Right lobe of liver (tissue), 6 donors: ENCODE data around the gene MRPL49. TPM values are rescaled to one million over a fixed set of nuclear protein-coding genes. Genes with fewer than 3 reads are reported as not detected.
A peak's percentile ranks its signal among the peaks of the same experiment; 100 is the strongest.
"Not testable (repeated sequence)": the region's sequence is repeated elsewhere in the genome, so short reads cannot be mapped to it uniquely, and the experiment has no call there.

ENCODE experiments used
- ATAC-seq, 4 donors: fragments of 200-7000 bp; cut with Tn5 transposase; one replicate each; pipeline ENCODE4 v1.9.1; 2020; ENCODE audit warnings: mild to moderate bottlenecking in 4 of 4, moderate library complexity in 4 of 4
- DNase-seq, 3 donors: peaks; one replicate each; pipeline ENCODE4 v3.0.0-alpha.2; 2020
- H3K27ac ChIP-seq, 3 donors: fragments of 200-600 bp; one replicate each; pipeline ENCODE4 v1.8.0; 2022
- H3K27me3 ChIP-seq, 2 donors: fragments of 200-600 bp; one replicate each; pipeline ENCODE4 v1.8.0; 2022
- H3K36me3 ChIP-seq, 4 donors: fragments of 200-600 bp; sonication (generic) in 1 of 4; one replicate each; pipeline versions ENCODE4 v1.5.1 to v1.8.0; 2017 to 2022; ENCODE audit warnings: control low read depth in 1 of 4
- H3K4me1 ChIP-seq, 4 donors: fragments of 200-600 bp; sonication (generic) in 1 of 4; one replicate each; pipeline versions ENCODE4 v1.5.1 to v1.8.0; 2017 to 2022; ENCODE audit warnings: control low read depth in 1 of 4
- H3K4me3 ChIP-seq, 3 donors: fragments of 200-600 bp; one replicate each; pipeline ENCODE4 v1.8.0; 2022
- H3K9me3 ChIP-seq, 4 donors: fragments of 200-600 bp; sonication (generic) in 1 of 4; one replicate each; pipeline versions ENCODE4 v1.5.1 to v1.8.0; 2017 to 2022; ENCODE audit warnings: control low read depth in 1 of 4
- CTCF ChIP-seq, 4 donors: fragments of 200-600 bp in 3 of 4; fragments of 450-650 bp in 1 of 4; IDR thresholded peaks; one replicate each; pipeline versions ENCODE4 v1.5.1 to v1.8.0; 2016 to 2022; ENCODE audit warnings: antibody characterized with exemption in 4 of 4, mild to moderate bottlenecking in 2 of 4
- POLR2A ChIP-seq: fragments of 450-650 bp; IDR thresholded peaks from one replicate; pipeline ENCODE4 v1.6.1; 2017; ENCODE audit warnings: antibody characterized with exemption, mild to moderate bottlenecking
- WGBS: methylation state at CpG from one replicate; pipeline ENCODE4 v1.1.6; 2018; ENCODE audit warnings: low coverage, low lambda C conversion rate; ENCODE audit not compliant: insufficient coverage; ENCODE audit errors: missing lambda C conversion rate; 5-methylcytosine and 5-hydroxymethylcytosine counted together
- intact Hi-C, 2 donors: fragments of 100-400 bp; cut with DNase I; formaldehyde crosslinking; loops; one replicate each; pipeline versions ENCODE4 v1.11.2 to v1.14.1; 2022
- total RNA-seq, 6 experiments: library from RNA; depleted of rRNA in 2 of 6; stranded (reverse); fragments of >200 nt in 2 of 6; fragmentation: NEBNext Ultra II Directional in 3 of 6; extraction: Animal tissue kit (Norgen Biotek cat#: 25700) in 3 of 6; gene quantifications; one replicate each; pipeline versions ENCODE4 v1.1.0 to v1.2.4, GENCODE V29; 2016 to 2023
- donor health status: DM: no; HTN: yes; CAD: no.
- donor health status: DM: no; HTN: no; CAD: no.
- donor health status: DM: no; HTN: no; CAD: no.
- donor health status: DM: no; HTN: yes; CAD: no.
- donor health status: DM: no; HTN: yes; CAD: no.

The MRPL49 gene
- total RNA-seq, 6 experiments from 2014 or later, result 26.3 to 51.7 (median 28.4) TPM

GRCh38 chr11:65116370-65117205 lies 5.5 kb upstream of the MRPL49 start:
- ATAC-seq (peak; percentile 0 to 7 (median 3)), DNase-seq (peak; percentile 62 to 69 (median 62))
- no peak for TF ChIP-seq CTCF (IDR thresholded peaks at IDR 0.05)
- no peaks in the 10 kb centered on the region for H3K9me3 ChIP-seq
- peaks cover 5 to 26% (median 11%) of the 10 kb centered on the region in 4 donors for H3K36me3 ChIP-seq
- WGBS, result 0% methylated on average over 11 of the region's 68 CpGs
- peaks cover 0 to 39% (median 23%) of the 10 kb centered on the region in 4 donors for H3K4me1 ChIP-seq
- peak overlapping the region; percentile 68 to 91 (median 89) for H3K4me3 ChIP-seq
- intact Hi-C loops, result no loop called here
- H3K27me3 ChIP-seq, result no peaks in the 10 kb centered on the region
- H3K27ac ChIP-seq, result peak overlapping the region; percentile 27 to 92 (median 64)

- H3K4me1 ChIP-seq, result peaks cover 0 to 39% (median 22%) of the 10 kb centered on the region in 4 donors
- DNase-seq (peak; percentile 99 to 100 (median 99)), ATAC-seq (peak; percentile 75 to 85 (median 82))
- intact Hi-C loops, result no loop called here
- H3K27ac ChIP-seq, result peak within 1 kb of the TSS; percentile 27 to 92 (median 64)
- no peaks in the 10 kb centered on the region for H3K9me3 ChIP-seq
- H3K36me3 ChIP-seq, result peaks cover 5 to 26% (median 11%) of the 10 kb centered on the region in 4 donors
- H3K4me3 ChIP-seq, result peak within 1 kb of the TSS; percentile 68 to 91 (median 89)
- WGBS, result 1% methylated on average over 29 of the region's 89 CpGs
- TF ChIP-seq CTCF (IDR thresholded peaks at IDR 0.05) (peak; percentile 95 to 97 (median 96)), POLR2A (peak; percentile 75)
- no peaks in the 10 kb centered on the region for H3K27me3 ChIP-seq
Measured at GRCh38 chr11:65117206-65118096, 4.7 kb upstream of the MRPL49 start, which contains the start of gene ZNHIT2. Gene ZNHIT2, minus strand, starts transcription at chr11:65117701. Its CDS starts 48 bp downstream, at chr11:65117653.

- no peak overlapping the region for H3K4me3 ChIP-seq
- H3K36me3 ChIP-seq, result peaks cover 5 to 26% (median 11%) of the 10 kb centered on the region in 4 donors
- H3K9me3 ChIP-seq, result no peaks in the 10 kb centered on the region
- intact Hi-C loops, result no loop called here
- peak overlapping the region in 1 of 3 donors; percentile 21 for H3K27ac ChIP-seq
- WGBS, result 72% methylated on average over 10 of the region's 18 CpGs
- no peak for TF ChIP-seq POLR2A
- TF ChIP-seq CTCF (IDR thresholded peaks at IDR 0.05), result no peak
- no peaks in the 10 kb centered on the region for H3K27me3 ChIP-seq
- H3K4me1 ChIP-seq, result peaks cover 0 to 31% (median 18%) of the 10 kb centered on the region in 4 donors
- ATAC-seq (no peak), DNase-seq (peak in 1 of 3 donors; percentile 13)
Measured at GRCh38 chr11:65118097-65118837, 3.9 kb upstream of the MRPL49 start.

- intact Hi-C loops, H3K4me3 ChIP-seq, H3K27me3 ChIP-seq, ATAC-seq, H3K9me3 ChIP-seq: not testable (repeated sequence)
- Histone ChIP-seq H3K4me1 (peaks cover 0 to 25% (median 13%) of the 10 kb centered on the region in 4 donors), H3K36me3 (peaks cover 5 to 26% (median 11%) of the 10 kb centered on the region in 4 donors), H3K27ac (peak overlapping the region in 1 of 3 donors; percentile 21)
- 54% methylated on average over 10 of the region's 18 CpGs for WGBS
- DNase-seq, result peak in 1 of 3 donors; percentile 33
Measured at GRCh38 chr11:65118891-65119669, 3.0 kb upstream of the MRPL49 start.
